ENCODE data around the gene PNMA6F.
A peak's percentile ranks its signal among the peaks of the same experiment; 100 is the strongest.
"Not testable (repeated sequence)": the region's sequence is repeated elsewhere in the genome, so short reads cannot be mapped to it uniquely, and the experiment has no call there.

Gene PNMA6F

DNA sequence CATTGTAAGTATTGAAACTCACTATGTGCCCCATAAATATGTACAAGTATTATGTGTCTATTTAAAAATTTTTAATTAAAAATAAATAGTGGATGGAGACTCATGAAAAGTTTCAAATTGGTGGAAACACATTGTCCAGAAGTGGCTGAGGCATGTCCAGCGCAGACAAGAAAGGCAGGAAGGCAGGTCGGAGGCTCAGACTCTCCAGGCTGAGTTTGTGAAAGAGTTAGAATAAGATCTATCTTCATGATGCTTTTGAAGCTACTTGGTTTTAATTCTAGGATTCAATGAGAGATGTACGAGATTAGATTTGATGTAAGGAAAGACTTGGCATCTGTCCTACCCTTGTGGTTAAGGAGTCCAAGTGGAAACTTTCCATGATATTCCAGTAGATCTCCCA lies 19.8 kb downstream of the PNMA6F start:
- ATAC-seq = no peak

DNA sequence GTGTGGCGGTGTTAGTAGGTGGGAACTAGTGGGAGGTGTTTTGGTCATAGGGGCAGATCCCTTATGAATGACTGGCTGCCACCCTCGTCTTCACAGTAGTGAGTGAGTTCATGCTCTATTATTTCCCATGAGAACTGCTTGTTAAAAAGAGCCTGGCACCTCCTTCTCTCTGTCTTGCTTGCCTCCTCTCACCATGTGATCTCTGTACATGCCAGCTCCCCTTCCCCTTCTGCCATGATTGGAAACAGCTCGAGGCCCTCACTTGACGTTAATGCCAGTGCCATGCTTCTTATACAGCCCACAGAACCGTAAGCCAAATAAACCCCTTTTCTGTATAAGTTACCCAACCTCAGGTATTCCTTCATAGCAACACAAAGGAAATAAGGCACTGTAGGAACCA lies 21.7 kb downstream of the PNMA6F start:
- ATAC-seq = no peak

DNA sequence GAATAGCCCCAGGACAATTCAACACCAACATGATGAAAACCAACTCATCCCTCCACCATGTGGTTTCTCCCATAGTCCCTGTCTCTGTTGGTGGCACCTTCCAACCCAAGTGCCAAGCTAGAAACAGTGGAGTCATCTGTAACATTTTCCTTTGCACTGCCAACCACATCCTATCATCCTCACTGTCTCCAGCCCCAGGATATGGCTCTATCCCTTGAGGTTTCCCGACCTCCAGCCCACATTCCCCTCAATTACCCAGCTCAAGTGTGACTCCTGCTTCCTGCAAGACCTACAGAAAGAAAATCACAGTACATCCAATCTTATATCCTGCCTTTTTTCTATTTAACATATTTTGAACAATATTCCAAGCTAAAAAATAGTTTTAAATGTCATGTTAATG lies 24.2 kb downstream of the PNMA6F start:
- no peak for ATAC-seq

DNA sequence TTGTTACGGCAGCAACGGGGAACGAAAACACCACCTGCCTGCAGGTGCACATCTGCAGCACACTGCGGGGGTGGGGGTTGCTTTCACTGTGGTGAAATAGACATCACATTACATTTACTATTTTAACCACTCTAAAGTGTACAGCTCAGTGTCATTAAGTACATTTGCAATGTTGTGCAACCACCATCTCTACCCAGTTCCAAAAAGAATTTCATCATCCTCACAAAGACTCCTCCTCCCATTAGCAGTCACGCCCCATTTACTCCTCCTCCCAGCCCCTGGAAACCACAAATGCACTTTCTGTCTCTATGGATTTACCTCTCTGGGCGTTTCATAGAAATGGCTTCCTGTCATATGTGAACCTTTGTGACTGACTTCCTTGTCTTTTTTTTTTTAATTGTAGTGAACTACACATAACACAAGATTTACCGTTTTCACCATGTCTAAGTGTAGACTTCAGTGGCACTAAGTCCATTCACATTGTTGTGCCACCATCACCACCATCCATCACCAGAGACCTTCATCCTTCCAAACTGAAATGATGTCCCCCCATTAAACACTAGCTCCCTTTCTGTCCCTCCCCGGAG lies 28.0 kb downstream of the PNMA6F start:
- peak; percentile 77 to 89 for ATAC-seq

DNA sequence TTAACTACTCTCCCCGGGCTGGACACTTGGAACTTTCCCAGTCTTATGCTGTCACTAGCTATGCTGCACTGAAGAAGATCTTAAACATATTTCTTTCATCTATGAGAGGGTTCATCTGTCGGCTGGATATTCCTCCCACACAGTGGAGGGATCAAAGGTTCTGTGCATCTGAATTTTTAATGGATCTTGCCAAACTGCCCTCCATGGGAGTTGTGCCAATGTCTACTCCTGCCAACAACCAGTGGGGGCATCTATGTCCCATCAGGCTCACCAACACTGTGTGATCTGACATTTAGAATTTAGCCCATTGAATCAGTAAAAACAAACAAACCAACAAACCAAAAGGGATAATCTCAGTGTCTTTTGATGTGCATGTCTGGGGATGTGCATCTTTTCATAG lies 32.8 kb downstream of the PNMA6F start:
- not testable (repeated sequence) for ATAC-seq

DNA sequence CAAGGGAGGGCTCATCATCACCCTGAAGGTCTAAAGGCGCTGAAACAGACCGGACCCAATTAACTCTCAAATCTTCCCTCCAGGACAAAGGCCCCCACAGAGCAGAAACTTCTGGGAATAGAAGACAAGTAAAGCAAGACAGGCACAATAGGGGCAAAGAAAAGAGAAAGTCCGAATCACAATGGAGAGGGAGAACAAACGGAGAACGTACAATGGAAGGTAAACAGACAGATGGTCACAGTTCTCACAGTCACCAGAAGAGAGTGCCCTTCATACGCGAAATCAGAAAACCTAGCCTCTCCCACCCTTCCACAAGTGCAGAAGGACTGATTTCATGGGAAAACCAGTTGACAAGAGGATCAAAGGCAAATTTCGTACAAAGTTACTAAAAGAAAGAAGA lies 35.9 kb downstream of the PNMA6F start:
- ATAC-seq = not testable (repeated sequence)

DNA sequence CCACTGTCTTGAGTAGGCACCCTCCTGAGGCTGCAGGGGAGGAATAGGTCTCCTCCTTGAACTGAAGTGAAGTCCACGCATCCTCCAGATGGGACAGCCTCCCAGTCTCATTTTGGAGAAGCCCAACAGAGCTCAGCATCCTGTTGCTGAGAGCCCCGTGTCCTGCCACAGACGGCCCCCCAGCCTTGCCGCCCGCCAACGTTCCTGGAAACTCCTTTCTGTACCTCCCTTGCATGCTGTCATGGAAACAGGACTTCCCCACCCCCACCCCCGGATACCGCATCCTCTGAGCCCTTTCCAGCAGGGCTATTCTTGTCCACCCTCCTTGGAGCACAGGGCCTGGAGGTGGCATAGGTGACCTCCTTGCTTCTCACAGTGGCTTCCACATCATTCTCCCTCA lies 37.6 kb downstream of the PNMA6F start:
- not testable (repeated sequence) for ATAC-seq

DNA sequence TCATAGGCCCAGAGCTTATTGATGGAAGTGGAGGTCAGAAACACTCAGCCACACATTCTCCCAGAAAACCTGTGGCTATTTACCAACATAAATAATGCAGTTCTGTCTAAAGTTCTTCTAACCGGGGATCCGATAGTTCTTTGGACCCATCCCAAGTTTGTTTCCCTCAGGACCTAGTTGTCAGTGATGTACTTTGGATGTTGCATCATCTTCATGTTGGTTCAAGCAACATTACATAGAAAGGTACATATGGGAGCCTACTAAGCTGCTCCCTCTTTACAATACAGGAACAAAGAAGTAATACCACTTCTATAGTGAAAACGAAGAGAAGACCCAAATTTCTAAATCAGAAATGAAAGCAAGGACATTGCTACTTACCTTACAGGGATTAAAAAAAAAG lies 39.8 kb downstream of the PNMA6F start:
- not testable (repeated sequence) for ATAC-seq

DNA sequence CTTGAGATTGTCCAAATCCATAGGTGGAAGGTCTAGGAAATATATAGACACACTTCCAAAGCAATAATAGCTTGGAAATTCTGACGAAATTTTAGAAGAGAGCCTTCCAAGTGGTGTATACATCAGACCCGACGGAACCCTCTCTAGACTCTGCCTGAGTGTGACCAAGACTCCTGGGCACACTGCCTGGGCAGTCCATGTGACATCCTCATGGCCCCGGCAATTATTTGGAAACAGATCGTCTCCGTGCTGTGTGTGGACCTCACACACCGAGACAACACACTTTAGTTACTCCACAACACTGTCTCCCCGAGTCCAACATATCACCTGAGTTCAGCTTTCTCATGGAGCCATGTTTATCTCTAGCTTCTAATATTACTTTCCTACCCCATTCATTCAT lies 42.3 kb downstream of the PNMA6F start:
- ATAC-seq = not testable (repeated sequence)

DNA sequence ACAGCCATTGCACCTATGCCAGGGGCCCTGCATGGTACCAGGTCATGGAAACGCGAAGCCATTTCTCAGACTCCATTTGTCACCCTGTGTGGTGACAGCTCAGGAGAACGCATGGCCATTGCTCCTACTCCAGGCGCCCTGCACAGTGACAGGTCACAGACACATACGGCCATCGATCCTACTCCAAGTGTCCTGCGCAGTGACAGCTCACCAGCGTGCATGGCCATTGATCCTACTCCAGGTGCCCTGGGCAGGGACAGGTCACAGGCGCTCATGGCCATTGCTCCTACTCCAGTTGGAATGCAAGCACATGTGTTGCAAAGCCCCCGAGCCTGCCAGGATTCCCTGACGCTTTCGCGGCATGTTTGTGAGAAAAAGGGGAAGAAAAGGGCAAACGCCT lies 45.5 kb downstream of the PNMA6F start:
- not testable (repeated sequence) for ATAC-seq

DNA sequence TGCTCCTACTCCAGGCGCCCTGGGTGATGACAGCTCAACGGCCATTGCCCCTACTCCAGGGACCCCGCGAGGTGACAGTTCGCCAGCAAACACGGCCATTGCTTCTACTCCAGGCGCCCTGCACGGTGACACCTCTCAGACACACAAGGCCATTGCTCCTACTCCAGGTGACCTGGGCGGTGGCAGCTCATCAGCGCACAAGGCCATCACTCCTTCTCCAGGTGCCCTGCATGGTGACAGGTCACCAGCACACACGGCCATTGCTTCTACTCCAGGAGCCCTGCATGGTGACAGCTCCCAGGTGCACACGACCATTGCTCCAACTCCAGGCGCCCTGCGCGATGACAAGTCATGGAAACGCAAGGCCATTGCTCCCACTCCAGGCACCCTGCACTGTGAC lies 46.1 kb downstream of the PNMA6F start:
- not testable (repeated sequence) for ATAC-seq

DNA sequence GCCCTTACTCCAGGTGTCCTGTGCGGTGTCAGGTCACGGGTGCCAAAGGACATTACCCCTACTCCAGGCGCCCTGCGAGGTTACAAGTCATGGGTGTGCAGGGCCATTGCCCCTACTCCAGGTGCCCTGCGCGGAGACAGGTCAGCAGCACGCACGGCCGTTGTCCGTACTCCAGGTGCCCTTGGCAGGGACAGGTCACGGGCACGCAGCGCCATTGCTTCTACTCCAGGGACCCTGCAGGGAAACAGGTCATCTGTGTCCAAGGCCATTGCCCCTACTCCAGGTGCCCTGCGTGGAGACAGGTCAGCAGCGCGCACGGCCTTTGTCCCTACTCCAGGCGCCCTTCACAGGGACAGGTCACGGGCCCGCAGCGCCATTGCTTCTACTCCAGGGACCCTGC lies 49.0 kb downstream of the PNMA6F start:
- ATAC-seq = not testable (repeated sequence)

DNA sequence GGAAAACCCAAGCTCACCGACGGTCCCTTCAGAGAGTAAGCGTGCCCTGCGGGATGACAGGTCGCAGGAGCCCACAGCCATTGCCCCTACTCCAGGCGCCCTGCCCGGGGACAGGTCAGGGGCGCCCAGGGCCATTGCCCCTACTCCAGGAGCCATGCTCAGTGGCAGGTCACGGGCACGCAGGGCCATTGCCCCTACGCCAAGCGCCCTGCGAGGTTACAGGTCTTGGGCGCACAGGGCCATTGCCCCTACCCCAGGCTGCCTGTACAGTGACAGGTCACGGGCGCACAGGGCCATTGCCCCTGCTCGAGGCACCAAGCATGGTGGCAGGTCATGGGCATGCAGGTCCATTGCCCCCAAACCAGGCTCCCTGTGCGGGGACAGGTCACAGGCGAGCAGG lies 49.5 kb downstream of the PNMA6F start:
- ATAC-seq = not testable (repeated sequence)

All from activated CD4-positive, CD25-positive, alpha-beta regulatory T cell treated with anti-CD3 and anti-CD28 coated beads, Interleukin-2, amount 50 U/mL, for 24 hours (primary cell).